ENCODE data around the gene REXO4.

GRCh38 chr9:133443248-133443647 is 25.4 kb upstream of the REXO4 start:
- TF ChIP-seq CTCF (conservative IDR thresholded peaks at IDR 0.05; ENCODE audit: low read depth in 2 of 2) (peak in 1 of 2 experiments; percentile 21; a peak in 2 of 4 replicates), JUNB (IDR thresholded peaks at IDR 0.05; ENCODE audit: unreplicated experiment) (no peak), EZH2 (IDR thresholded peaks at IDR 0.05; ENCODE audit: low read depth, unreplicated experiment) (no peak), NANOG (IDR thresholded peaks at IDR 0.05; ENCODE audit: borderline replicate concordance) (no peak)

All from GM23338 (cell line).